HCT116 (cell line): Measurements from ENCODE around the gene PDCD10.

Experiments used
- ATF3 ChIP-seq: IDR thresholded peaks from 2 replicates; pipeline ENCODE4 v1.6.1; 2012
- CBX3 ChIP-seq: IDR thresholded peaks from 2 replicates; pipeline ENCODE4 v1.6.1; 2012; ENCODE audit warnings: low read depth
- CEBPB ChIP-seq: IDR thresholded peaks from 2 replicates; pipeline ENCODE4 v1.6.1; 2012; ENCODE audit warnings: low read depth
- CTCF ChIP-seq, 3 experiments: fragments of 200-600 bp in 1 of 3; sonication (generic) in 1 of 3; IDR thresholded peaks in 2 of 3; conservative IDR thresholded peaks in 1 of 3; 2 replicates each; pipeline ENCODE4 v1.5.1; 2012 to 2017; ENCODE audit warnings: low read depth in 2 of 3, low read length in 2 of 3, antibody characterized with exemption in 1 of 3, borderline replicate concordance in 1 of 3, control low read depth in 1 of 3, mild to moderate bottlenecking in 1 of 3, mixed read lengths in 1 of 3, mixed run types in 1 of 3, moderate library complexity in 1 of 3; ENCODE audit not compliant: insufficient read depth in 1 of 3
- EGR1 ChIP-seq: IDR thresholded peaks from 2 replicates; pipeline ENCODE4 v1.6.1; 2012; ENCODE audit warnings: low read depth
- ELF1 ChIP-seq: IDR thresholded peaks from 2 replicates; pipeline ENCODE4 v1.6.1; 2012; ENCODE audit warnings: low read depth, borderline replicate concordance
- EZH2 ChIP-seq: fragments of 200-600 bp; sonication (generic); IDR thresholded peaks from 2 replicates; pipeline ENCODE4 v1.6.1; 2017; ENCODE audit warnings: antibody characterized with exemption, mixed run types
- EZH2phosphoT487 ChIP-seq: fragments of 200-600 bp; IDR thresholded peaks from 2 replicates; pipeline ENCODE4 v1.6.1; 2018; ENCODE audit warnings: antibody characterized with exemption, borderline replicate concordance
- MAX ChIP-seq: IDR thresholded peaks from 2 replicates; pipeline ENCODE4 v1.6.1; 2012
- POLR2A ChIP-seq: IDR thresholded peaks from 2 replicates; pipeline ENCODE4 v1.7.0; 2011; ENCODE audit warnings: borderline replicate concordance; ENCODE audit not compliant: insufficient read depth, insufficient read length; ENCODE audit errors: extremely low read depth
- RAD21 ChIP-seq: IDR thresholded peaks from 2 replicates; pipeline ENCODE4 v1.6.1; 2012; ENCODE audit warnings: low read depth, mild to moderate bottlenecking
- SP1 ChIP-seq: IDR thresholded peaks from 2 replicates; pipeline ENCODE4 v1.6.1; 2012; ENCODE audit warnings: low read depth
- TCF7L2 ChIP-seq: IDR thresholded peaks from 2 replicates; pipeline ENCODE4 v1.7.0; 2011; ENCODE audit warnings: borderline replicate concordance, inconsistent platforms; ENCODE audit not compliant: insufficient read depth, insufficient read length; ENCODE audit errors: extremely low read depth
- YY1 ChIP-seq: IDR thresholded peaks from 2 replicates; pipeline ENCODE4 v1.6.1; 2011; ENCODE audit warnings: low read length, low read depth, moderate library complexity, mild to moderate bottlenecking; ENCODE audit not compliant: insufficient replicate concordance; ENCODE audit errors: extremely low read depth

GRCh38 chr3:167673221-167673620 is 61.5 kb downstream of the PDCD10 start:
- no peak for TF ChIP-seq SP1
- TF ChIP-seq POLR2A: no peak
- TF ChIP-seq CTCF (IDR thresholded peaks at IDR 0.05 in 2 of 3, conservative IDR thresholded peaks at IDR 0.05 in 1 of 3; ENCODE audit: borderline replicate concordance in 1 of 3, insufficient read depth in 1 of 3, low read depth in 2 of 3, low read length in 2 of 3): no peak
- no peak for TF ChIP-seq ELF1
- TF ChIP-seq ATF3: no peak
- TF ChIP-seq EGR1: no peak
- TF ChIP-seq RAD21: no peak
- TF ChIP-seq MAX: no peak
- TF ChIP-seq EZH2phosphoT487: no peak
- TF ChIP-seq YY1: no peak
- TF ChIP-seq TCF7L2: no peak
- TF ChIP-seq CBX3: no peak
- no peak for TF ChIP-seq CEBPB
- no peak for TF ChIP-seq EZH2
